Neural cell (in vitro differentiated cells): ENCODE data around the gene RABGAP1L. TPM values are rescaled to one million over a fixed set of nuclear protein-coding genes. Genes with fewer than 3 reads are reported as not detected.
"Not testable (repeated sequence)": the region's sequence is repeated elsewhere in the genome, so short reads cannot be mapped to it uniquely, and the experiment has no call there.

Experiments used
- H2AFZ ChIP-seq: fragments of 200-600, 300-800 bp; sonication (generic), shearing (Covaris generic); 2 replicates; pipeline ENCODE4 v1.6.0; 2014; ENCODE audit warnings: low read depth, mild to moderate bottlenecking, antibody characterized with exemption, low read length, moderate library complexity
- H3F3A ChIP-seq: fragments of 200-600 bp; shearing (Covaris generic); 2 replicates; pipeline ENCODE4 v1.6.1; 2016; ENCODE audit warnings: mild to moderate bottlenecking, moderate library complexity, mixed read lengths, antibody characterized with exemption, low read length; ENCODE audit not compliant: insufficient read depth, poor library complexity, severe bottlenecking
- H3K27ac ChIP-seq: fragments of 200-600, 300-800 bp; sonication (generic), shearing (Covaris generic); 2 replicates; pipeline ENCODE4 v1.5.1; 2014; ENCODE audit warnings: mild to moderate bottlenecking, low read length, moderate library complexity
- H3K27me3 ChIP-seq: fragments of 300-800, 200-600 bp; sonication (generic), shearing (Covaris generic); 2 replicates; pipeline ENCODE4 v1.6.0; 2014; ENCODE audit warnings: mild to moderate bottlenecking, low read depth, low read length, moderate library complexity; ENCODE audit not compliant: insufficient read depth
- H3K36me3 ChIP-seq: fragments of 300-800, 200-600 bp; sonication (generic), shearing (Covaris generic); 2 replicates; pipeline ENCODE4 v1.5.1; 2014; ENCODE audit warnings: mild to moderate bottlenecking, antibody characterized with exemption, low read length, moderate library complexity; ENCODE audit not compliant: insufficient read depth
- H3K4me2 ChIP-seq: fragments of 300-800, 200-600 bp; sonication (generic), shearing (Covaris generic); 2 replicates; pipeline ENCODE4 v1.6.0; 2014; ENCODE audit warnings: mild to moderate bottlenecking, low read length
- H3K4me3 ChIP-seq: fragments of 300-800, 200-600 bp; sonication (generic), shearing (Covaris generic); 2 replicates; pipeline ENCODE4 v1.5.1; 2014; ENCODE audit warnings: mild to moderate bottlenecking, low read length, moderate library complexity
- H3K79me2 ChIP-seq: fragments of 200-600 bp; shearing (Covaris generic); replicated peaks from 2 replicates; pipeline ENCODE4 v1.6.0; 2014; ENCODE audit warnings: mild to moderate bottlenecking, low read length, moderate library complexity; ENCODE audit not compliant: insufficient read depth
- H3K9ac ChIP-seq: fragments of 300-800, 200-600 bp; sonication (generic), shearing (Covaris generic); 2 replicates; pipeline ENCODE4 v1.6.1; 2016; ENCODE audit warnings: mild to moderate bottlenecking, low read length, mixed read lengths
- H3K9me2 ChIP-seq: fragments of 200-600 bp; shearing (Covaris generic); 2 replicates; pipeline ENCODE4 v1.6.1; 2016; ENCODE audit warnings: mild to moderate bottlenecking, low read length, mixed read lengths; ENCODE audit not compliant: insufficient read depth
- H3K9me3 ChIP-seq: fragments of 200-600, 300-800 bp; sonication (generic), shearing (Covaris generic); 2 replicates; pipeline ENCODE4 v1.6.1; 2016; ENCODE audit warnings: mild to moderate bottlenecking, mixed run types, low read length, moderate library complexity, mixed read lengths
- H4K20me1 ChIP-seq: fragments of 200-600 bp; shearing (Covaris generic); 2 replicates; pipeline ENCODE4 v1.6.1; 2016; ENCODE audit warnings: mild to moderate bottlenecking, mixed run types; ENCODE audit not compliant: insufficient read depth
- CTCF ChIP-seq: fragments of 450-650 bp; IDR thresholded peaks from 2 replicates; pipeline ENCODE4 v1.5.1; 2014; ENCODE audit warnings: antibody characterized with exemption, mild to moderate bottlenecking, moderate library complexity; ENCODE audit not compliant: poor library complexity, severe bottlenecking
- EP300 ChIP-seq: fragments of 450-650 bp; conservative IDR thresholded peaks from 2 replicates; pipeline ENCODE4 v1.6.1; 2014; ENCODE audit warnings: antibody characterized with exemption, mild to moderate bottlenecking, moderate library complexity; ENCODE audit not compliant: poor library complexity, severe bottlenecking
- EZH2 ChIP-seq: fragments of 200-600, 300-800 bp; shearing (Covaris generic), sonication (generic); IDR thresholded peaks from 2 replicates; pipeline ENCODE4 v1.6.1; 2014; ENCODE audit warnings: antibody characterized with exemption, low read length, borderline replicate concordance, mild to moderate bottlenecking; ENCODE audit not compliant: insufficient read depth, poor library complexity, severe bottlenecking
- MXI1 ChIP-seq: fragments of 450-650 bp; conservative IDR thresholded peaks from 2 replicates; pipeline ENCODE4 v1.6.1; 2014; ENCODE audit warnings: antibody characterized with exemption, mild to moderate bottlenecking; ENCODE audit not compliant: poor library complexity, severe bottlenecking
- POLR2AphosphoS5 ChIP-seq: IDR thresholded peaks from 2 replicates; pipeline ENCODE4 v1.6.1; 2012
- RAD21 ChIP-seq: fragments of 450-650 bp; conservative IDR thresholded peaks from 2 replicates; pipeline ENCODE4 v1.6.1; 2014; ENCODE audit warnings: antibody characterized with exemption, mild to moderate bottlenecking, moderate library complexity
- REST ChIP-seq: IDR thresholded peaks from 2 replicates; pipeline ENCODE4 v1.6.1; 2012; ENCODE audit warnings: borderline replicate concordance
- SMC3 ChIP-seq: fragments of 450-650 bp; conservative IDR thresholded peaks from 2 replicates; pipeline ENCODE4 v1.6.1; 2014; ENCODE audit warnings: antibody characterized with exemption, mild to moderate bottlenecking, moderate library complexity; ENCODE audit not compliant: poor library complexity
- TAF1 ChIP-seq: IDR thresholded peaks from 2 replicates; pipeline ENCODE4 v1.6.1; 2012; ENCODE audit warnings: low read depth
- polyA plus RNA-seq: library from polyadenylated mRNA; depleted of rRNA; stranded (reverse); fragments of >200 nt; gene quantifications from 2 replicates; pipeline ENCODE4 v1.2.3, GENCODE V29; 2014

Gene RABGAP1L
- polyA plus RNA-seq, 1 donor from 2014 or later: 32.2 TPM

- Histone ChIP-seq H3K27me3 (no peaks in the 10 kb centered on the region), H2AFZ (no peak overlapping the region), H3K4me3 (no peak overlapping the region), H3K36me3 (no peaks in the 10 kb centered on the region), H3F3A (no peaks in the 10 kb centered on the region), H4K20me1 (no peaks in the 10 kb centered on the region), H3K9me3 (no peaks in the 10 kb centered on the region), H3K27ac (no peak overlapping the region), H3K9ac (no peak overlapping the region), H3K79me2 (no peaks in the 10 kb centered on the region), H3K9me2 (no peaks in the 10 kb centered on the region), H3K4me2 (no peak overlapping the region)
- TF ChIP-seq POLR2AphosphoS5: no peak
- TF ChIP-seq SMC3: no peak
- TF ChIP-seq MXI1: no peak
- TF ChIP-seq EP300: no peak
- TF ChIP-seq RAD21: no peak
Measured at GRCh38 chr1:174248041-174248440, 88.7 kb downstream of the RABGAP1L start.

GRCh38 chr1:174256386-174256785 lies 97.1 kb downstream of the RABGAP1L start:
- not testable (repeated sequence) for H3F3A ChIP-seq, H3K36me3 ChIP-seq, H4K20me1 ChIP-seq, H3K9me3 ChIP-seq, H3K9me2 ChIP-seq, H3K9ac ChIP-seq, H3K27me3 ChIP-seq, H3K4me3 ChIP-seq, H3K79me2 ChIP-seq, H2AFZ ChIP-seq, H3K4me2 ChIP-seq, H3K27ac ChIP-seq

GRCh38 chr1:174258148-174258550 lies 98.8 kb downstream of the RABGAP1L start:
- Histone ChIP-seq H3K79me2 (no peaks in the 10 kb centered on the region), H3F3A (no peaks in the 10 kb centered on the region), H3K9ac (no peak overlapping the region), H3K36me3 (no peaks in the 10 kb centered on the region), H3K4me3 (no peak overlapping the region), H3K4me2 (no peak overlapping the region), H3K27me3 (no peaks in the 10 kb centered on the region), H3K9me2 (no peaks in the 10 kb centered on the region), H2AFZ (no peak overlapping the region), H3K27ac (no peak overlapping the region), H4K20me1 (no peaks in the 10 kb centered on the region), H3K9me3 (no peaks in the 10 kb centered on the region)
- TF ChIP-seq RAD21 (peak; percentile 76), TAF1 (no peak), EZH2 (no peak), MXI1 (no peak), EP300 (no peak), SMC3 (peak; percentile 82), CTCF (peak; percentile 81), POLR2AphosphoS5 (no peak), REST (no peak)
